H9 (cell line): ENCODE measurements around the gene HIPK3. TPM values are rescaled to one million over a fixed set of nuclear protein-coding genes. Genes with fewer than 3 reads are reported as not detected.
A peak's percentile ranks its signal among the peaks of the same experiment; 100 is the strongest.

Source experiments
- DNase-seq: peaks from one replicate; pipeline ENCODE4 v3.0.0-alpha.2; 2017
- H2AFZ ChIP-seq: one replicate; pipeline ENCODE4 v1.6.1; 2013; ENCODE audit warnings: mild to moderate bottlenecking, low read length, control low read depth, moderate library complexity
- H2AK5ac ChIP-seq: 2 replicates; pipeline ENCODE4 v1.6.1; 2013; ENCODE audit warnings: low read length, control low read depth, mixed read lengths; ENCODE audit not compliant: insufficient read length
- H2BK120ac ChIP-seq: one replicate; pipeline ENCODE4 v1.6.1; 2013; ENCODE audit warnings: low read depth, mild to moderate bottlenecking, low read length, control low read depth, inconsistent platforms; ENCODE audit not compliant: poor library complexity, severe bottlenecking
- H2BK12ac ChIP-seq: 2 replicates; pipeline ENCODE4 v1.6.1; 2013; ENCODE audit warnings: low read length, control low read depth, mixed read lengths, low read depth; ENCODE audit not compliant: insufficient read length
- H2BK15ac ChIP-seq: 2 replicates; pipeline ENCODE4 v1.6.1; 2013; ENCODE audit warnings: low read depth, low read length, control low read depth
- H2BK20ac ChIP-seq: one replicate; pipeline ENCODE4 v1.6.1; 2013; ENCODE audit warnings: low read depth, mild to moderate bottlenecking, low read length, control low read depth, inconsistent platforms; ENCODE audit not compliant: poor library complexity, severe bottlenecking
- H2BK5ac ChIP-seq: 2 replicates; pipeline ENCODE4 v1.6.1; 2013; ENCODE audit warnings: low read length, control low read depth, mixed read lengths; ENCODE audit not compliant: insufficient read length
- H3K14ac ChIP-seq: 2 replicates; pipeline ENCODE4 v1.6.1; 2013; ENCODE audit warnings: low read length, control low read depth; ENCODE audit not compliant: insufficient read depth
- H3K18ac ChIP-seq: 2 replicates; pipeline ENCODE4 v1.6.1; 2013; ENCODE audit warnings: low read depth, mild to moderate bottlenecking, mixed read lengths, low read length, control low read depth; ENCODE audit not compliant: insufficient read length
- H3K23ac ChIP-seq: 2 replicates; pipeline ENCODE4 v1.6.1; 2013; ENCODE audit warnings: low read length, control low read depth, mixed read lengths, low read depth; ENCODE audit not compliant: insufficient read length
- H3K23me2 ChIP-seq: 2 replicates; pipeline ENCODE4 v1.6.1; 2013; ENCODE audit warnings: low read depth, mild to moderate bottlenecking, mixed read lengths, low read length, control low read depth; ENCODE audit not compliant: insufficient read length, poor library complexity, severe bottlenecking
- H3K27ac ChIP-seq: 2 replicates; pipeline ENCODE4 v1.5.1; 2013; ENCODE audit warnings: low read length, control low read depth, mixed read lengths, low read depth; ENCODE audit not compliant: insufficient read length
- H3K27me3 ChIP-seq: 2 replicates; pipeline ENCODE4 v1.6.1; 2013; ENCODE audit warnings: low read length, control low read depth, inconsistent platforms; ENCODE audit not compliant: insufficient read depth
- H3K4ac ChIP-seq: 2 replicates; pipeline ENCODE4 v1.6.1; 2013; ENCODE audit warnings: low read depth, mild to moderate bottlenecking, control low read depth, inconsistent platforms, low read length, moderate library complexity
- H3K4me1 ChIP-seq: 2 replicates; pipeline ENCODE4 v1.6.1; 2013; ENCODE audit warnings: low read length, control low read depth, inconsistent platforms; ENCODE audit not compliant: insufficient read depth
- H3K4me2 ChIP-seq: 2 replicates; pipeline ENCODE4 v1.6.1; 2013; ENCODE audit warnings: low read length, control low read depth, mixed read lengths; ENCODE audit not compliant: insufficient read length, insufficient read depth
- H3K56ac ChIP-seq: 2 replicates; pipeline ENCODE4 v1.6.1; 2013; ENCODE audit warnings: low read depth, mild to moderate bottlenecking, mixed read lengths, low read length, control low read depth; ENCODE audit not compliant: insufficient read length
- H3K79me1 ChIP-seq: 2 replicates; pipeline ENCODE4 v1.6.1; 2013; ENCODE audit warnings: low read depth, mild to moderate bottlenecking, moderate library complexity, low read length, control low read depth, inconsistent platforms; ENCODE audit not compliant: insufficient read depth, poor library complexity, severe bottlenecking
- H3K79me2 ChIP-seq: 2 replicates; pipeline ENCODE4 v1.6.1; 2013; ENCODE audit warnings: low read length, control low read depth, inconsistent platforms; ENCODE audit not compliant: insufficient read depth
- H3K9ac ChIP-seq: 2 replicates; pipeline ENCODE4 v1.6.1; 2013; ENCODE audit warnings: low read length, control low read depth, mixed read lengths; ENCODE audit not compliant: insufficient read length; ENCODE audit errors: extremely low read depth
- H3K9me3 ChIP-seq: one replicate; pipeline ENCODE4 v1.6.1; 2013; ENCODE audit warnings: low read depth, low read length, inconsistent platforms; ENCODE audit not compliant: control insufficient read depth
- H3T11ph ChIP-seq: one replicate; pipeline ENCODE4 v1.6.1; 2013; ENCODE audit warnings: mild to moderate bottlenecking, low read length, control low read depth, inconsistent platforms
- H4K20me1 ChIP-seq: one replicate; pipeline ENCODE4 v1.6.1; 2013; ENCODE audit not compliant: control insufficient read depth, insufficient read length, insufficient read depth
- H4K5ac ChIP-seq: 2 replicates; pipeline ENCODE4 v1.6.1; 2013; ENCODE audit warnings: low read depth, mild to moderate bottlenecking, mixed read lengths, low read length, control low read depth; ENCODE audit not compliant: insufficient read length
- H4K8ac ChIP-seq: replicated peaks from 2 replicates; pipeline ENCODE4 v1.6.1; 2013; ENCODE audit warnings: low read length, control low read depth, mixed read lengths, low read depth; ENCODE audit not compliant: insufficient read length
- H4K91ac ChIP-seq: 2 replicates; pipeline ENCODE4 v1.6.1; 2013; ENCODE audit warnings: low read depth, mild to moderate bottlenecking, moderate library complexity, mixed read lengths, low read length, control low read depth; ENCODE audit not compliant: insufficient read length
- H3K27ac Mint-ChIP-seq, 3 experiments: 2 replicates in 2 of 3; 3 replicates in 1 of 3; pipeline ENCODE4 v1.8.0; 2020 to 2021; ENCODE audit warnings: mixed read lengths in 3 of 3, mild to moderate bottlenecking in 1 of 3, moderate library complexity in 1 of 3
- H3K27me3 Mint-ChIP-seq: 2 replicates; pipeline ENCODE4 v1.8.0; 2021; ENCODE audit warnings: low read depth, mild to moderate bottlenecking, moderate library complexity, mixed read lengths
- H3K36me3 Mint-ChIP-seq, 3 experiments: 2 replicates in 2 of 3; 3 replicates in 1 of 3; pipeline ENCODE4 v1.8.0; 2020 to 2021; ENCODE audit warnings: low read depth in 3 of 3, mixed read lengths in 3 of 3; ENCODE audit not compliant: insufficient read depth in 1 of 3
- H3K4me1 Mint-ChIP-seq, 2 experiments: 2 replicates each; pipeline ENCODE4 v1.8.0; 2020; ENCODE audit warnings: mixed read lengths in 2 of 2
- H3K4me3 Mint-ChIP-seq, 2 experiments: 2 replicates in 1 of 2; 3 replicates in 1 of 2; pipeline ENCODE4 v1.8.0; 2020 to 2021; ENCODE audit warnings: mild to moderate bottlenecking in 2 of 2, mixed read lengths in 2 of 2, moderate library complexity in 1 of 2
- H3K9me3 Mint-ChIP-seq, 2 experiments: 2 replicates in 1 of 2; 3 replicates in 1 of 2; pipeline ENCODE4 v1.8.0; 2020; ENCODE audit warnings: mild to moderate bottlenecking in 2 of 2, mixed read lengths in 2 of 2, moderate library complexity in 1 of 2
- WGBS: extraction: QIAGEN DNeasy Blood & Tissue Kit; methylation state at CpG from one replicate; pipeline ENCODE4 v1.1.7; 2013; ENCODE audit warnings: missing lambda C conversion rate, low lambda C conversion rate, mixed read lengths; ENCODE audit not compliant: insufficient read length; ENCODE audit errors: extremely low coverage; 5-methylcytosine and 5-hydroxymethylcytosine counted together
- total RNA-seq: library from RNA; stranded (reverse); gene quantifications from 2 replicates; pipeline ENCODE4 v1.2.1, GENCODE V29; 2021
- TF ChIP-seq, protein P1 (sequence below): fragments of 200-600 bp; sonication (generic); conservative IDR thresholded peaks from 3 replicates; pipeline ENCODE4 v1.8.0; 2021; ENCODE audit warnings: antibody characterized with exemption, mild to moderate bottlenecking

HIPK3 gene
- total RNA-seq, 1 experiment from 2014 or later: 23.4 TPM

DNA sequence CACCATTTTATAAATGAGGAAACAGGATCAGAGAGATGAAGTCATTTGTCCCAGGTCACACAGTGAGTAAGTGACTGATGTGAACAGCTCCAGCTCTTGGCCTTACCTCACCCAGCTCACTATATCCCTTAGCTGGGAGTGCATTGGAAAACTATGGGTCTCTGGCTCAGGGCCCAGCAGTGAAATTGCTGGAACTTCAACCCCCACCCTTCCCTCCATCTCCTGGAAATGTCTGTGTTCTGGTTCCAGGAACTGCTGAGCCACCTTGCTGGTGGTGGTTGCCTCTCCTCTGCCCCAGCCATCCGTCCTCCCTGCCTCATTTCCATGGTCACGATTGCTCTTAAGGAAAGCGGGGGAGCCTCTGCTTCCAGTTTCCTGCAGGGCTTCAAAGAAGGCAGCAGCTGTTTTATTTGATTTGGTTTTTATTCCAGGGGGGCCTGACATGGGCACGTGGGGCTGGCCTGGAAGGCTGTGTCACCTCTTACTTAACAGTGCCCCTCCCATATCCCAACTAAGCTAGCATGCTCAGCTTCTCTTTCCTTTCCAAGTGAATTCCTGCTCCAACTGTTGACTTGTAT, 49.7 kb upstream of the HIPK3 start:
- DNase-seq: no peak
- no peak overlapping the region for H4K91ac ChIP-seq

More for the DNA sequence above, 49.7 kb upstream of the HIPK3 start:
- H2AK5ac ChIP-seq: no peak overlapping the region
- H3K18ac ChIP-seq: no peak overlapping the region
- H2BK20ac ChIP-seq: no peak overlapping the region
- Mint-ChIP-seq H3K27ac (peak overlapping the region in 1 of 3 experiments; percentile 59; a peak in 1 of 7 replicates), H3K36me3 (no peaks in the 10 kb centered on the region), H3K9me3 (peaks cover 0 to 3% of the 10 kb centered on the region in 2 experiments; a peak in 1 of 5 replicates), H3K4me1 (peaks cover 5 to 7% of the 10 kb centered on the region in 2 experiments; a peak in 1 of 4 replicates), H3K27me3 (no peaks in the 10 kb centered on the region; the same call in 1 of the 2 replicates), H3K4me3 (no peak overlapping the region)
- H3K27me3 ChIP-seq: no peaks in the 10 kb centered on the region
- no peak overlapping the region for H3K27ac ChIP-seq
- no CpG with 5 or more reads among the region's 4 CpGs for WGBS
- no peak overlapping the region for H3K14ac ChIP-seq
- no peak overlapping the region for H2BK120ac ChIP-seq
- H3K79me1 ChIP-seq: no peaks in the 10 kb centered on the region
- H4K8ac ChIP-seq: no peak overlapping the region
- no peak overlapping the region for H3K4me2 ChIP-seq
- H3K9me3 ChIP-seq: no peaks in the 10 kb centered on the region
- TF ChIP-seq, protein P1, sequence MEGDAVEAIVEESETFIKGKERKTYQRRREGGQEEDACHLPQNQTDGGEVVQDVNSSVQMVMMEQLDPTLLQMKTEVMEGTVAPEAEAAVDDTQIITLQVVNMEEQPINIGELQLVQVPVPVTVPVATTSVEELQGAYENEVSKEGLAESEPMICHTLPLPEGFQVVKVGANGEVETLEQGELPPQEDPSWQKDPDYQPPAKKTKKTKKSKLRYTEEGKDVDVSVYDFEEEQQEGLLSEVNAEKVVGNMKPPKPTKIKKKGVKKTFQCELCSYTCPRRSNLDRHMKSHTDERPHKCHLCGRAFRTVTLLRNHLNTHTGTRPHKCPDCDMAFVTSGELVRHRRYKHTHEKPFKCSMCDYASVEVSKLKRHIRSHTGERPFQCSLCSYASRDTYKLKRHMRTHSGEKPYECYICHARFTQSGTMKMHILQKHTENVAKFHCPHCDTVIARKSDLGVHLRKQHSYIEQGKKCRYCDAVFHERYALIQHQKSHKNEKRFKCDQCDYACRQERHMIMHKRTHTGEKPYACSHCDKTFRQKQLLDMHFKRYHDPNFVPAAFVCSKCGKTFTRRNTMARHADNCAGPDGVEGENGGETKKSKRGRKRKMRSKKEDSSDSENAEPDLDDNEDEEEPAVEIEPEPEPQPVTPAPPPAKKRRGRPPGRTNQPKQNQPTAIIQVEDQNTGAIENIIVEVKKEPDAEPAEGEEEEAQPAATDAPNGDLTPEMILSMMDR: no peak
- H3T11ph ChIP-seq: no peak overlapping the region
- no peak overlapping the region for H2BK5ac ChIP-seq
- H4K5ac ChIP-seq: peak overlapping the region; percentile 72
- no peak overlapping the region for H3K23ac ChIP-seq
- H3K56ac ChIP-seq: no peak overlapping the region
- no peak overlapping the region for H2BK12ac ChIP-seq
- no peaks in the 10 kb centered on the region for H3K23me2 ChIP-seq
- no peak overlapping the region for H2AFZ ChIP-seq
- H3K9ac ChIP-seq: no peak overlapping the region
- no peaks in the 10 kb centered on the region for H3K79me2 ChIP-seq
- no peak overlapping the region for H3K4ac ChIP-seq
- no peaks in the 10 kb centered on the region for H4K20me1 ChIP-seq
- H2BK15ac ChIP-seq: no peak overlapping the region
- no peaks in the 10 kb centered on the region for H3K4me1 ChIP-seq
